Hepatocyte (in vitro differentiated cells): ENCODE results near the gene GNAO1. TPM values are rescaled to one million over a fixed set of nuclear protein-coding genes. Genes with fewer than 3 reads are reported as not detected.

Source experiments
- DNase-seq: peaks from one replicate; pipeline ENCODE4 v3.0.0-alpha.2; 2016; ENCODE audit warnings: low spot score
- H2AFZ ChIP-seq: fragments of 200-600 bp; sonication (generic); 2 replicates; pipeline ENCODE4 v1.6.0; 2016; ENCODE audit warnings: antibody characterized with exemption, mild to moderate bottlenecking
- H3K27ac ChIP-seq: fragments of 200-600 bp; sonication (generic); 2 replicates; pipeline ENCODE4 v1.5.1; 2016; ENCODE audit warnings: mild to moderate bottlenecking
- H3K27me3 ChIP-seq: fragments of 200-600 bp; sonication (generic); 2 replicates; pipeline ENCODE4 v1.6.1; 2016
- H3K36me3 ChIP-seq: fragments of 200-600 bp; sonication (generic); replicated peaks from 2 replicates; pipeline ENCODE4 v1.5.1; 2016; ENCODE audit warnings: low read depth; ENCODE audit not compliant: insufficient read depth
- H3K4me1 ChIP-seq: fragments of 200-600 bp; sonication (generic); 2 replicates; pipeline ENCODE4 v1.5.1; 2016; ENCODE audit warnings: mild to moderate bottlenecking, moderate library complexity; ENCODE audit not compliant: insufficient read depth
- H3K4me2 ChIP-seq: fragments of 200-600 bp; sonication (generic); 2 replicates; pipeline ENCODE4 v1.6.0; 2016
- H3K4me3 ChIP-seq: fragments of 200-600 bp; sonication (generic); 2 replicates; pipeline ENCODE4 v1.5.1; 2016; ENCODE audit warnings: mild to moderate bottlenecking
- H3K79me2 ChIP-seq: fragments of 200-600 bp; sonication (generic); 2 replicates; pipeline ENCODE4 v1.6.0; 2017; ENCODE audit warnings: mild to moderate bottlenecking
- H3K9me2 ChIP-seq: fragments of 200-600 bp; sonication (generic); replicated peaks from 2 replicates; pipeline ENCODE4 v1.6.0; 2017; ENCODE audit warnings: mild to moderate bottlenecking; ENCODE audit not compliant: insufficient read depth
- H3K9me3 ChIP-seq: fragments of 200-600 bp; sonication (generic); 2 replicates; pipeline ENCODE4 v1.5.1; 2016; ENCODE audit warnings: low read depth, mild to moderate bottlenecking
- H4K20me1 ChIP-seq: fragments of 200-600 bp; sonication (generic); 2 replicates; pipeline ENCODE4 v1.6.0; 2016; ENCODE audit warnings: mild to moderate bottlenecking; ENCODE audit not compliant: insufficient read depth, poor library complexity, severe bottlenecking
- CTCF ChIP-seq: fragments of 200-600 bp; sonication (generic); IDR thresholded peaks from 2 replicates; pipeline ENCODE4 v1.5.1; 2016; ENCODE audit warnings: antibody characterized with exemption, mild to moderate bottlenecking; ENCODE audit not compliant: poor library complexity
- EZH2 ChIP-seq: fragments of 200-600 bp; sonication (generic); IDR thresholded peaks from 2 replicates; pipeline ENCODE4 v1.6.1; 2016; ENCODE audit warnings: antibody characterized with exemption, mild to moderate bottlenecking, borderline replicate concordance
- EZH2phosphoT487 ChIP-seq: fragments of 200-600 bp; sonication (generic); IDR thresholded peaks from one replicate; pipeline ENCODE4 v1.6.1; 2018; ENCODE audit warnings: antibody characterized with exemption, mild to moderate bottlenecking, low read depth, moderate library complexity; ENCODE audit not compliant: unreplicated experiment, severe bottlenecking
- WGBS: methylation state at CpG from one replicate; pipeline ENCODE4 v1.1.6; 2016; ENCODE audit warnings: low lambda C conversion rate; ENCODE audit errors: missing lambda C conversion rate; 5-methylcytosine and 5-hydroxymethylcytosine counted together
- polyA plus RNA-seq: library from polyadenylated mRNA; unstranded; fragments of >200 nt; fragmentation: Nextera tagmentation; extraction: Ambion mirVana; gene quantifications from 2 replicates; pipeline ENCODE4 v1.2.1, GENCODE V29; 2016
- total RNA-seq: library from RNA; depleted of rRNA; stranded (reverse); fragments of >200 nt; gene quantifications from 2 replicates; pipeline ENCODE4 v1.2.3, GENCODE V29; 2014

GNAO1 gene
- total and polyA plus RNA-seq, 2 experiments from 2014 or later: 0.77 to 2.2 TPM

DNA sequence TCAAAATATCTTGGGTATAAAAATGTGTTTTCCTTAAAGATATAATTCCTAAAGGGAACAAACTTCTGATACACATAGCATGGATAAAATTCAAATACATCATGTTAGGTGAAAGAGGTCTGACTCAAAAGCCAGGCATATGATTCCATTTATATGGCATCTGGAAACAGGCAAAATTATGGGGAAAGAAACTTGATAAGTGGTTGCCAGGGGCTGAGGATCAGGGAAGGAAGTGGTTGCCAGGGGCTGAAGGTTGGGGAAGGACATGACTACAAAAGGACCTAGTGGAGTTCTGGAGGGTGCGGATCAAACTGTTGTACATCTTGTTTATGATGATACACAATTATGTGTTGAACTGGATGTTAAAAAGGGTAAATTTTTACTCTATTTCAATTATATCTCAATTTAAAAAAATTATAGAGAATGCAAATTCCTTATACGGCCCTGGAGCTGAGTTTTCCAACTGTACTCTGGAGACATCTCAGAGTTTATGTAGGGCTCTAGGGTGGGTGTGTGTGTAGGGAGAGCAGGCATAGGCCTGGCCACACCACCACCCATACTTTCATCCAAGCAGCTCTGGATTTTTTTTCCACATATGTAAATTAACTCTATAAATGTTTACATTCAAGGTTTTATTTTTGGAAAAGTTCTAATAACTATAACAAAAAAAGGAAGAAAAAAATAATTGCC is 179.0 kb downstream of the GNAO1 start:
- Histone ChIP-seq H3K79me2 (peaks cover 15% of the 10 kb centered on the region), H3K9me2 (no peaks in the 10 kb centered on the region), H3K4me3 (no peak overlapping the region), H3K27me3 (no peaks in the 10 kb centered on the region), H4K20me1 (no peaks in the 10 kb centered on the region), H2AFZ (no peak overlapping the region), H3K4me1 (peaks cover 32% of the 10 kb centered on the region), H3K4me2 (peak overlapping the region; percentile 3), H3K27ac (peak overlapping the region; percentile 77), H3K9me3 (no peaks in the 10 kb centered on the region), H3K36me3 (peaks cover 3% of the 10 kb centered on the region)
- TF ChIP-seq CTCF (no peak), EZH2 (no peak), EZH2phosphoT487 (no peak)
- peak; percentile 3 for DNase-seq
- 80% methylated on average over 2 of the region's 2 CpGs for WGBS

- Histone ChIP-seq H2AFZ (no peak overlapping the region), H3K27ac (peak overlapping the region; percentile 77), H3K79me2 (peaks cover 21% of the 10 kb centered on the region), H3K4me3 (no peak overlapping the region), H4K20me1 (no peaks in the 10 kb centered on the region), H3K4me2 (peak overlapping the region; percentile 3), H3K27me3 (no peaks in the 10 kb centered on the region), H3K36me3 (peaks cover 3% of the 10 kb centered on the region), H3K9me3 (no peaks in the 10 kb centered on the region), H3K9me2 (no peaks in the 10 kb centered on the region), H3K4me1 (peaks cover 32% of the 10 kb centered on the region)
- WGBS: 48% methylated on average over 6 of the region's 6 CpGs
- DNase-seq: peak; percentile 32
- no peak for TF ChIP-seq EZH2phosphoT487
- TF ChIP-seq EZH2: no peak
- no peak for TF ChIP-seq CTCF
These were observed 179.8 kb downstream of the GNAO1 start for GRCh38 chr16:56370875-56371659.

GRCh38 chr16:56371660-56371937 is 180.3 kb downstream of the GNAO1 start:
- Histone ChIP-seq H3K36me3 (peaks cover 3% of the 10 kb centered on the region), H3K4me1 (peaks cover 32% of the 10 kb centered on the region), H2AFZ (no peak overlapping the region), H3K9me3 (no peaks in the 10 kb centered on the region), H3K79me2 (peaks cover 24% of the 10 kb centered on the region), H3K27me3 (no peaks in the 10 kb centered on the region), H3K27ac (peak overlapping the region; percentile 77), H3K4me2 (peak overlapping the region; percentile 3), H4K20me1 (no peaks in the 10 kb centered on the region), H3K4me3 (no peak overlapping the region), H3K9me2 (no peaks in the 10 kb centered on the region)
- TF ChIP-seq EZH2phosphoT487: no peak
- TF ChIP-seq EZH2: no peak
- TF ChIP-seq CTCF: no peak
- peak; percentile 3 for DNase-seq
- 64% methylated on average over 1 of the region's 1 CpG for WGBS
